Activated naive CD8-positive, alpha-beta T cell (primary cell): ENCODE measurements around the gene TNKS1BP1.

ENCODE experiments used
- H3K27ac Mint-ChIP-seq: one replicate; pipeline ENCODE4 v1.8.0; 2021; ENCODE audit warnings: mixed read lengths
- H3K27me3 Mint-ChIP-seq: one replicate; pipeline ENCODE4 v1.8.0; 2021; ENCODE audit warnings: mixed read lengths
- H3K36me3 Mint-ChIP-seq: one replicate; pipeline ENCODE4 v1.8.0; 2021; ENCODE audit warnings: mixed read lengths
- H3K4me1 Mint-ChIP-seq: one replicate; pipeline ENCODE4 v1.8.0; 2021; ENCODE audit warnings: low read depth, mixed read lengths
- H3K4me3 Mint-ChIP-seq: one replicate; pipeline ENCODE4 v1.8.0; 2021; ENCODE audit warnings: mild to moderate bottlenecking, mixed read lengths
- H3K9me3 Mint-ChIP-seq: one replicate; pipeline ENCODE4 v1.8.0; 2021; ENCODE audit warnings: low read depth, mixed read lengths

Gene TNKS1BP1

DNA sequence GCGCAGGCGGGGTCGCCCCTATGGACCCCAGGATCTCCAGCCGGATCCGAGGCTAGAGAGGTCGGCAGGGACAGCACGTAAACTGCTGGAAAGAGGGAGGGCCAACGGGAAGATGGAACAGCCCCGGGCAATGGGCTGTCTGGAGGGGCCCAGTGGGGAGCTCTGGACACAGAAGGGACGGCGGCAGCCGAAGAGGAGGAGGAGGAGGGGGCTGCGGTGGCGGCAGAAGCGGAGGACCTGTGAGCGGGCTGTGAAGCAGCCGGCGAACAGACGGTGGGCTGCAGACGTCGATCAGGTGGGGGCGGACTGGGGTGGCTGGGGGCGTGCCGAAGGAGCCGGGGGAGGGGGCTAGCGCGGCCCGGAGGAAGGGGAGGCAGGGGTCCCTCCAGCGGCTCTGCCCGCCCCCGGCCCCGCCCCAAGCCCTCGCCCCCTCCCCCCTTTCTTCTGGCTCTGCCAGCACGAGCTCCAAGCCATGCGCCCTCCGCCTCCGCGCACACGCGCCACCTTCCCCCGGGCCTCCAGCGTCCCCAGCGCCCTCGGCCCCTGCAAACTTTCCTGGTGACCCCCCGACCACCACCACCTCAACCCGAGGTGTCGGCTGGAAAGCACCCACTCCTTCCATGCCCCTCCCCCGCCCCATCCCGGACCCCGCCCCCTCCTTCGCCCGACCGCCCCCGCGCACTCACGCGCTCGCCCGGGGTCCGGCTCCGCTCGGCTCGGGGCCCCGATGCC, 432 bp downstream of the TNKS1BP1 start:
- peak overlapping the region; percentile 81 for H3K27ac Mint-ChIP-seq
- no peaks in the 10 kb centered on the region for H3K9me3 Mint-ChIP-seq
- H3K4me3 Mint-ChIP-seq: peak overlapping the region; percentile 86
- peaks cover 53% of the 10 kb centered on the region for H3K4me1 Mint-ChIP-seq
- H3K36me3 Mint-ChIP-seq: peaks cover 19% of the 10 kb centered on the region
- no peaks in the 10 kb centered on the region for H3K27me3 Mint-ChIP-seq

DNA sequence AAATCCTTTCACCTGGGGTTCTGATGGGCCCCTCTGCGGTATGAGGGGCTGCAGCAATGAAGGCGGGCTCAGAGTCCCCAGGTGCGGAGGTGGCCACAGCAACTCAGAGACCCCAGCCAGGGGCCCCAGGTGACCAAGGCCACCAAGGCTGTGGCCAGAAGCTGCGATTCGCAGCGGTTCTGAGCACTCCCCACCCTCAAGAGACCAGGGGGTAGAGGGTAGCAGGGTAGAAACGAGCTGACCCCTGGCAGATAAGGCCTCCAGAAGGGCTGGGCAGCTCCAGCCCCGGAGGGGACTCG, 948 bp downstream of the TNKS1BP1 start:
- Mint-ChIP-seq H3K27me3 (no peaks in the 10 kb centered on the region), H3K36me3 (peaks cover 20% of the 10 kb centered on the region), H3K27ac (peak overlapping the region; percentile 81), H3K4me1 (peaks cover 53% of the 10 kb centered on the region), H3K4me3 (peak overlapping the region; percentile 86), H3K9me3 (no peaks in the 10 kb centered on the region)

DNA sequence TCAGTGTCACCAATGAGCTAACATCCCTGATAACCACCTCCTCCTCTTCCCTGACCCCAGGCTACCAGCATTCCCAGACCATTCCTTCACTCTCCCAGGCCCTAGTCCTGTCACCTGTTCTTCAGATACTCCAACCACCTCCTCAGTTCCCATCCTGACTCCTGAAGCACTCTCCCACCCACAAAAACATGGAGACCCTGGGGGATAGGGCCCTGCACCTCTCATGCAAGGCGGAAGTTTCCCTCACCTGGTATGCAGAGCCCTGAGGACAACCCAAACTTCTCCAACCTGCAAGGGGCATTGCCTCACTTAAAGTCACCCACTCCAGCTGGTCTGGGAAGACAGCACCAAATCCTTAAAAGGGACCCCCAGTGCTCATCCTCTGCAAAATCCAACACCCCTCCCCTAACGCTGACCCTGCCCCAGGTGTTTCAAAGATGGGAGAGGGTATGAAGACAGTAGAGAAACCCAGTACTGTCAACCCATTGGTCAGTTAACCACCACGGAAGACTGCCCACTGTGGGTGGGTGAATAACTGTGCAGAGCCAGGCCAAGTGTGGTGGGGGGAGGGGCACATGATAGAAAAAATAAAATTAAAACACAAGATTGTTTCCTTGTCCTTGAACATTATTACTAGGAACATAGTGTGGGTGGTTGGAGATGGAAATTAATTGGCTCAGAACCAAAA, 1.4 kb downstream of the TNKS1BP1 start:
- Mint-ChIP-seq H3K4me1 (peaks cover 53% of the 10 kb centered on the region), H3K36me3 (peaks cover 19% of the 10 kb centered on the region), H3K4me3 (peak overlapping the region; percentile 86), H3K9me3 (no peaks in the 10 kb centered on the region), H3K27me3 (no peaks in the 10 kb centered on the region), H3K27ac (peak overlapping the region; percentile 81)

DNA sequence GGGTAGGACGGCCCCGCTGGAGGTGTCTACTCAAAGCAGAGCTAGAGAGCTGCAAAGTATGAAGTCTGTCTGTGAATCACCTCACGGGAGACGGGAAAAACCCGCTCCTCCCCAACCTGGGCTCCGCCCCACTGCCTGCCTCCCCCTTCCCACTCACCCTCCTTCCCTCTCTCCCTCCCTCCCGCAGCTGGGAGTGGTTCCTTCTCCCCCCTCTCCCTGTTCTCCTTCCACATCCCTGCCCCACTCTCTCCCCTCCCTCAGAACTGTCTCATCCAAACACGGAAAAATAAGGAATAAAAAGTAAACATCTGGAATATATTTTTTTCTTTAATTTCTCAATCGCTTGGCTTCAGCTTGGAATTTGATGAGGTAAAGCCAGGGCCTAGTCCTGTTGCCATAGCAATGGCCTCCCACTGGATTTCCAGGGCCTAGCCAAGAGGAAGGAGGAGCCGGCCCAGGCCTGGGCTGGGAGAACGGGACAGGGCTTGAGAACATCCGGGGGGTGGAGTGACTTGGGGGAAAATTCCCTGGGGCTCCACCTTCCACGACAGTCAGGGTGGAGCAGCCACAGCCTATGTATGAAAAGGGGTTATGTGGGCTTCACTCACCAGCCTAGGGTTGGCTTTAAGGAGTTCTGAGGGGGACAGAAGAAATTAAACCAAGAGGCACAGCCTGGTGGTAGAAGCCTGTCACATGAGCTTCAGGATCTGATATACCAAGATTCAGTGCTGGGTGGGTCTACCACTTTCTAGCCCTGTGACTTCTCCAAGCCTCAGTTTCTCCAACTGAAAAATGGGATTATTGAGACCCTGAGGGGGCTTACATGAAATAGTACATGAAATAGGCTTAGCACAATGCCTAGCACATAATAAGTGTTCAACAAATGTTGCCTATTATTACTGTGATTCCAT, 2.2 kb downstream of the TNKS1BP1 start:
- peaks cover 17% of the 10 kb centered on the region for H3K36me3 Mint-ChIP-seq
- peak overlapping the region; percentile 86 for H3K4me3 Mint-ChIP-seq
- H3K4me1 Mint-ChIP-seq: peaks cover 52% of the 10 kb centered on the region
- no peaks in the 10 kb centered on the region for H3K27me3 Mint-ChIP-seq
- no peaks in the 10 kb centered on the region for H3K9me3 Mint-ChIP-seq
- H3K27ac Mint-ChIP-seq: peak overlapping the region; percentile 50

DNA sequence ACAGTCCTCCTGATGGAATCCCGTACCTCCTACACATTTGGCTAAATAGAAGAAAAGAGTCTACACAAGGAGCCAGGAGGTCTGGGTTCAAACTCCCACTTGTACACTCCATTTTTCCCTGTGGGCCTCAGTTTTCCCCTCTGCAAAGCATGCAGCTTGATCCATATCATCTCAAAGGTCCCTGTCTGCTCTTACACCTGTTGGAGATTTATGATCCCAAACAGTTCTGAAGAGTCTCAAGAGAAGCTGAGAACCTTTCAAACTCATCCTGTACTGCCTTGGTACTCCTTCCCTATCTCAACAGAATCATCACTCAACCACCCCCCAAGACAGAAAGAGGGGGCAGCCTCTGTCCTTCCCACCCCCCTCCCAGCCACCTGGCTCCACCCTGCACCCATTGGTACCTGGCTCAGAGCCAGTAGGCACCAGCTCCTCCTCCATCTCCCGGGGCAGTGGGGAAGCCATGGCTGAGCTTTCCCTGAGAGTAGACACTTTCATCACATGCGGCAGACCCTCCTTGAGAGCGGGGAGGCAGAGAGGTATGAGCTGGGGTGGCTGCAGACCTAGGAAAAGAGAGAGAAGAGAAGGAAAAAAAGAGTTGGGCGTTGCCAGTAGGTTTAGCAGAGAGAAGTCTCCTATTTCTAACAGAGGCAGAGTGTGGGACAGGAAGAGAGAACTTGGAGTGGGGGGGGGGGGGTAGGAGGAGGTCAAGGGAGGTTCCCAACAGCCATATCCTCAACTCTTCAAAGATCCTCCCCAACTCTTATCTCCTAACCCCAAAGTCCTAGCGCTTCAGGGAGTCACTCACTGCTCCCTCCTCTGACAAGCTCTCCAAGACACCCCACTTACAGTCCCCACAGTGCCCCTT, 3.1 kb downstream of the TNKS1BP1 start:
- Mint-ChIP-seq H3K4me3 (no peak overlapping the region), H3K4me1 (peaks cover 45% of the 10 kb centered on the region), H3K9me3 (no peaks in the 10 kb centered on the region), H3K27ac (no peak overlapping the region), H3K27me3 (no peaks in the 10 kb centered on the region), H3K36me3 (peaks cover 11% of the 10 kb centered on the region)

DNA sequence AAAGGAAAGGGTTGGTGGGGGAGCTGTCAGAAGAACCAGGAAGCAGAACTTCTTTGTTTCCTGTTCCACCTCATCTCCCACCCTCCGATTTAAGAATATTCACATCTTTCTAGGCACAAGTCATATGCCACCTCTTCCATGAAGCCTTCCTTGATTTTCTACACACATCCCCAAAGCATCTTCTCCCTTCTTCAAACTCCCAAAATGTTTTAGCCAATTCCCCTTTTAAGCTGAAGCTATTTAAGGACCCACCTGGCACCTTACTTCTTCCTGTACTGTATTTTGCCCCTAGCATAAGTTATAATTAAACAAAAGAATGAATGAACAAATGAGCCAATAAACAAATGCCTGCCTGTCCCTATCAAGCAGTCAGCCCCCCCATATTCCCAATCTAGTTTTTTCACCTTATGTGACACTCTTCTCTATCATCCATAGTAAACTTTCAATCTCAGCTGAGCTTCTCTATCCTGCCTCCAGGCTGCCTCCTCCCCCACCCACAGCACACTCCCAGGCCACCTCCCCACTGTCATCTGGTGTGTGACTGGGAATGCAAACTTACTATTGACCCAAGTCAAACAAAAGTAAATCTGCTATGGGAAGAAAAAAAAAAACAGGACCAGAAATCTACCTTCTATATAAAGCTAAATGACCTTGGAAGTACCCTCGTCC, 3.9 kb downstream of the TNKS1BP1 start:
- Mint-ChIP-seq H3K4me3 (no peak overlapping the region), H3K4me1 (peaks cover 38% of the 10 kb centered on the region)

DNA sequence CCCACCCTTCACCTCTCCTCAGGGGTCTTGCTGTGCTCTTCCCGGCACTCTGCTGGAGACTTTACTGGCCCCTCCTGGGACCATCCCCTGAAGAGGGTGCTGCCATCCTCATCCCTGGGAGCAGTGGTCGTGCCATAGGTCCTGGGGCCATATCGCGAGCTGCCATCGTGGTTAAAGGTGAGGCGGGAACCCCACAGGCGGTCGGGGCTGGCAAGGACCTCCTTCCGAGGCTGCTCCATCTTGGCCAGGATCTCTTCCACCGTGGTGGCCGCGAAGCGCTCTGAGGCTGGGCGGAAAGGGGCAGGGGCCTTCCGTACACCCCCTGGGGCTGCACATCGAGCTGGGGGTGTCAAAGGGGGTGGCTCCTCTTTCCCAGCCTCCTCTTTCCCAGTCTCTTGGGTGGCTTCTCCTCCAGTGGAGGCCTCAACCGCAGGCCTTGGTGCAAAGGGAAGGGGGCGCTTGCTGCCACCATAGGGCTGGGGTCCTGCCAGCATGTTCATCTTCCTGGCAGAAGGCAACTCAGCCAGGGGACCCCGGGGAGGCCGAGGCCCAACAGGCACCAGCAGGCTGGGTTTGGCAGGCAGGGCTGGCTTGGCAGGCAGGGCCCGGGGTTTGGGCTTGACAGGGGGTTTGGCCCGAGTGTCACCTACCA, 4.6 kb downstream of the TNKS1BP1 start:
- Mint-ChIP-seq H3K36me3 (peaks cover 4% of the 10 kb centered on the region), H3K4me1 (peaks cover 31% of the 10 kb centered on the region), H3K4me3 (no peak overlapping the region), H3K9me3 (no peaks in the 10 kb centered on the region), H3K27me3 (no peaks in the 10 kb centered on the region), H3K27ac (no peak overlapping the region)

More for the DNA sequence above, 3.9 kb downstream of the TNKS1BP1 start:
- Mint-ChIP-seq H3K27ac (no peak overlapping the region), H3K9me3 (no peaks in the 10 kb centered on the region), H3K27me3 (no peaks in the 10 kb centered on the region), H3K36me3 (peaks cover 7% of the 10 kb centered on the region)

DNA sequence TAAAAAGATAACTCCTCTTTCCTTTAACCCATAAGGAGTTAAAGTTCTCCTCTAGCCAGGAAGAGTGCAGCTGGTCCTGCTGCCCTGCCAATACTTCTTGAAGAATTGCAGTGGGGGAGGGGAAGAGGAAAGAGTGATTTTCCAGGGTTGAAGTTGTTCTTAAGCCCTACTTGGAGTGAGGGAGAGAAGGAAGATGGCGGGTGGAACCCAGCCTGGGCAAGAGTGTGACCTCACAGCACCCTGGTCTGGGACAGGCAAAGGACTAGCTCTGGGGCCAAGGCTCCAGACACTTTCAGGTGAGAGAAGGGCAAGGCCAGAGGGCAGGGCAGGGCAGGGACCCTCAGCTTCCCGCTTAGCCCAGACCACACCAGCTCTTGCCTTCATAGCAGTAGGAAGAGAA, 6.6 kb downstream of the TNKS1BP1 start:
- H3K4me3 Mint-ChIP-seq: no peak overlapping the region
- H3K27me3 Mint-ChIP-seq: no peaks in the 10 kb centered on the region
- no peaks in the 10 kb centered on the region for H3K9me3 Mint-ChIP-seq
- H3K36me3 Mint-ChIP-seq: peaks cover 7% of the 10 kb centered on the region
- H3K27ac Mint-ChIP-seq: no peak overlapping the region
- H3K4me1 Mint-ChIP-seq: peaks cover 22% of the 10 kb centered on the region

DNA sequence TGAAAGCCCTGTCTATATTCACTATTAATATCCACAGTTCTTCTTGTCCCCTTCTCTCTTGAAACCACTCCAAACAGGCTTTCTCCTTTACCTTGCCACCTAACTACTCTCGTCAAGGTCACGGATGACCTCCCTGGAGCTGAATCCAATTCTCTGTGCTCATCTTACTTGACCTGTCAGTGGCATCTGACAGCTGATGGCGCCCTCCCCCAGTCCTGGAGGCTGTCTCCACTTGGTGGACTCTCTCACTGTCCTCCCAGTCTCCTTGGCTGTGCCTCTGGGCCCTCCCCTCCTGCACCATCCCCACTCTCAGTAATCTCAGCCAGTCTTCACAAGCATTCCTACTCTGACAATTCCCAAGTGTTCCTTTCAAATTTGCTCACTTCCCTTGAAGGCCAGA, 8.7 kb downstream of the TNKS1BP1 start:
- Mint-ChIP-seq H3K4me3 (no peak overlapping the region), H3K36me3 (peaks cover 9% of the 10 kb centered on the region), H3K9me3 (no peaks in the 10 kb centered on the region), H3K4me1 (peaks cover 10% of the 10 kb centered on the region), H3K27ac (no peak overlapping the region), H3K27me3 (no peaks in the 10 kb centered on the region)

DNA sequence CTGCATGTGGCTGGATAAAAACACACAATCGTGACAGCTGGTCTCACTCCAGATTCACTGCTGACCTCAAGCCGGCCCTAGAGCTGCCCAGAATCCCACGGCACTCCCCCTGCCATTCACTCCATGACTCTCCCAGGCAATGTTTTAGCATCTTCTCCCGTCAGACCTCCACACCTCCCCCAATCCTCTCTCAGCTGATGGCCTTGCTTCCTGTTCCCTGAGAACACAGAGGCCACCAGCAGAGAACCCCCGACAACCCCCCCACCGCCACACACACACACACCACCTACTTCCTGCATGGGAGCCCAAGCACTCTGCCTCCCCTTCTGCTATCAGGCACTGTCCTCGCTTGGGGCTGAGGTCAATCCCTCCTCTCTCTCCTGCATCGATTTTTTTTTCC, 9.3 kb downstream of the TNKS1BP1 start:
- no peaks in the 10 kb centered on the region for H3K9me3 Mint-ChIP-seq
- H3K4me3 Mint-ChIP-seq: no peak overlapping the region
- peaks cover 9% of the 10 kb centered on the region for H3K36me3 Mint-ChIP-seq
- H3K4me1 Mint-ChIP-seq: peaks cover 13% of the 10 kb centered on the region
- H3K27ac Mint-ChIP-seq: no peak overlapping the region
- no peaks in the 10 kb centered on the region for H3K27me3 Mint-ChIP-seq

DNA sequence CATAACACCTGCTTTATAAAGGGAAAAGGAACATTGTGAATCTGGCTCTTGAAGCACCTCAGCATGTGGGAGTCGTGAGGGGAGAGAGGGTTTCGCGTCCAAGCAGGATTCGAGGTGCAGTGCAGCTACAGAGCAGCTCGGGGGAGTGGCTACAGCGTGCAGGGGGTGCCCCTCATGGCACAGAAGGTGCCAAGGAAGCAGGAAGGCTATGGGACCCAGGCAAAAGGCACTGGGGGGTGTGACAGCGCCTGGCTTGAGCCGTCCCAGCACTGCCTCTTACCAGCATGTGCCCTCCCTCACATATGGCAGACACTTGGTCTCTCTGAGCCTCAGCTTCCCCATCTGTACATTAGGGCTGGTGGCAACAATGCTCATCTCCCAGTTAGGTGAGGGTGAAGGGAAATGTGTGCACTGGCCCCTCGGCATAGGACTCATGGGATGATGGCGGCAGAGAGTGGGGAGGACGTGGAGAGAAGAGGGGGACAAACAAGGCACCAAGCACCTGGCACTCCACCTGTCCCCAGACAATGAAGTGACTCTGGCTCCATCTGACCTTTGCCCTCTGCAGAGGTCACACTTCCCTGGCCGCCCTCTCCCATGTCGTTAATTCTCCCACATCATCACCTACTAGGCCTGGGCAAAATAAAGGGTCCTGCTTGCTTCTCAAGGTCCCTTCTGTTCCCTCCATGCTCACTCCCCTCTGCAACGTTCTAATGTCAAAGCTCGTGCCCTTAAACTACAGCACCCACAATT, 10.4 kb downstream of the TNKS1BP1 start:
- Mint-ChIP-seq H3K27me3 (no peaks in the 10 kb centered on the region), H3K36me3 (peaks cover 9% of the 10 kb centered on the region), H3K4me1 (peaks cover 16% of the 10 kb centered on the region), H3K27ac (no peak overlapping the region), H3K9me3 (no peaks in the 10 kb centered on the region), H3K4me3 (no peak overlapping the region)

DNA sequence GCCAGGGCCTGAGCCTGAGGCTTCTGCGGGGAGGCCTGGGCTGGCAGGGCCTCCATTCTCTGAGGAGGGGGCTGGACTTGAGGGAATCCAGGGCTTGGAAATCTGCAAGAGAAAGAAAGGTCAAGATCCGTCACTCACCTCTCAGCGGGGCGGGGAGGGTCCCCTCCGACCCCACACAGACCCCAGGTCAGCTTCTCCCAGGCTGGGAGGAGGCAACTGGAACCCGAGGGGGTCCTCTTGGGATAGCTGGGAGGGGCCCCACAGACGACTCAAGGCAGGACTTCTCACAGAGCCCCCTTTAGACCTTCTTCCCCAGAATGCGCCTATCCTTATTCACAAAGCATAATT, 11.0 kb downstream of the TNKS1BP1 start:
- H3K9me3 Mint-ChIP-seq: no peaks in the 10 kb centered on the region
- H3K27me3 Mint-ChIP-seq: no peaks in the 10 kb centered on the region
- H3K4me3 Mint-ChIP-seq: no peak overlapping the region
- peaks cover 9% of the 10 kb centered on the region for H3K36me3 Mint-ChIP-seq
- H3K27ac Mint-ChIP-seq: no peak overlapping the region
- peaks cover 16% of the 10 kb centered on the region for H3K4me1 Mint-ChIP-seq

DNA sequence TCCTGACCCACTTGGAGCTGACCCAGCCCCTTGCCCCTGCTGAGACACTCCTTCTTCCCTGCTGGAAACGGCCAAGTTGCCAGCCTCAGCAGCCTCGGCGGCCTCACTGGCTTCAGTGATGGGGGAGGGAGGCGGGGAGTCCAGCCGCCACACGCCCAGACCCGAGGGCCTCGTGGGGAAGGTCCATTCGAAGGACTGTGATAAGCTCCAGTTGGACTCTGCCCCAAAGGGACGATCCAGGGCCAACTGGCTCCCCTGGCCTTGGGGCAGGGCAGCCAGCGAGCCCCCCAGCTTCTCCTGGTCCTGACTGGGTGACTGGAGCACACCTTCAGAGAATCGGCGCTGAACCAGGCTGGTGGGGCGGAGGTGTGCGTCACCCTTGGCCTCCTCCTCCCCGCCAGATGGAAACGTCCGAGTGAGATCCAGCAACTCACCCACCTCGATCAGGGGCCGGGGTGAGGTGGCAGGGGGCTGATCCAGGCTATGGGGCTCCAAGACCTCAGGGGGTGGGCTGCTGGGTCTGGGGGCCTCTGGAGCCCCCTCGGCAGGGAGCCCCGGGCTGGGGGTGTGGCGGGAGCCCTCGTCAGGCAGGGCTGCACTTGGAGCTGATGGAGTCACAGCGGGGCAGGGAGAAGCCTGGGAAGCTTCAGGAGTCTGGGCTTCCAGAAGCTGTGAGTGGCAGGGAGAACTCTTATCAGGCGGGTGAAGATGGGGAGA, 11.5 kb downstream of the TNKS1BP1 start:
- no peaks in the 10 kb centered on the region for H3K27me3 Mint-ChIP-seq
- H3K9me3 Mint-ChIP-seq: no peaks in the 10 kb centered on the region
- no peak overlapping the region for H3K27ac Mint-ChIP-seq
- peaks cover 16% of the 10 kb centered on the region for H3K4me1 Mint-ChIP-seq
- H3K36me3 Mint-ChIP-seq: peaks cover 10% of the 10 kb centered on the region
- H3K4me3 Mint-ChIP-seq: no peak overlapping the region
